ENCODE measurements around the gene PGD. TPM values are rescaled to one million over a fixed set of nuclear protein-coding genes. Genes with fewer than 3 reads are reported as not detected.

Gene PGD
- total and polyA plus RNA-seq, 2 of the 13 experiments (the other 11 are each of a cell fraction or from before 2014, with no cell fraction given) = 64.8 to 210 TPM

DNA sequence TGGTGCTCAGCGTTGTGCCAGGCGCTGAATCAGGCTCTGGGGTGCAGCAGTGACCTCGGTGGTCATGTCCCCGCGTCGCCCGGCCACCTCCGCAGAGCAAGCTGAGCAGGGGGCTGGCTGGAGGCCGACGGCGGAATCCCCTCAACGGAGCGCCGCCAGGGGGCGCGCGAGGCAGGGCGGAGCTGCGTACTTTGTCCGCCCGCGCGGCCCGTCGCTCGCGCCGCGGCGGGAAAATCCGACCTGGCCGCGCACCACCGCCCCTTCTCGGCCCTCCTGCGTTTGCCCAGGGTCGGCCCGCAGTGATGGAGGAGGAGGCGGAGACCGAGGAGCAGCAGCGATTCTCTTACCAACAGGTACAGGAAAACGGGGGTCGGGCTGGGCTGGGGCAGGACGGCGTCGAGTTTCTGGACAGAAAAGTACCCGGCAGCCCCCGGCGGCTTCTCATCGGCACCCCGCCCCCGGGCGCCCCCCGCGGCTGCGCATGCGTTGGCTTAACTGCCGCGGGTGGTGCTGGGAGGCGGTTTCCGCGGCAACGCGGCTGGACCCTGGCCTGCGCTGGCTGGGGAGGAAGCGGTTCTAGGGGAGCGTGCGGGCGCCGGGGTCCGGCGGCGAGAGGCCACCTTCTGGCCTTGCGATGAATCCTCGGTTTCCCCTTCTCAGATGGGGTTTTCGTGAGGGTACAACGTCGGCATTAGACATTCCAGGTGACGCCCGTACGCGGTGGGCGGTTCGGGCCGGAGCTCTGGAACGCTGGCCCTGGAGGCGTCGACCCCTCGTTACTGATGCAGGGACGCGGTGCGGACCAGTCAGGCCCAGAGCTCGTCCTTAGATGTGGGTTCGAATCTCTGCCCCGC lies 31.6 kb downstream of the PGD start, which contains the start of gene CENPS (continued):
- TF ChIP-seq, protein P1, sequence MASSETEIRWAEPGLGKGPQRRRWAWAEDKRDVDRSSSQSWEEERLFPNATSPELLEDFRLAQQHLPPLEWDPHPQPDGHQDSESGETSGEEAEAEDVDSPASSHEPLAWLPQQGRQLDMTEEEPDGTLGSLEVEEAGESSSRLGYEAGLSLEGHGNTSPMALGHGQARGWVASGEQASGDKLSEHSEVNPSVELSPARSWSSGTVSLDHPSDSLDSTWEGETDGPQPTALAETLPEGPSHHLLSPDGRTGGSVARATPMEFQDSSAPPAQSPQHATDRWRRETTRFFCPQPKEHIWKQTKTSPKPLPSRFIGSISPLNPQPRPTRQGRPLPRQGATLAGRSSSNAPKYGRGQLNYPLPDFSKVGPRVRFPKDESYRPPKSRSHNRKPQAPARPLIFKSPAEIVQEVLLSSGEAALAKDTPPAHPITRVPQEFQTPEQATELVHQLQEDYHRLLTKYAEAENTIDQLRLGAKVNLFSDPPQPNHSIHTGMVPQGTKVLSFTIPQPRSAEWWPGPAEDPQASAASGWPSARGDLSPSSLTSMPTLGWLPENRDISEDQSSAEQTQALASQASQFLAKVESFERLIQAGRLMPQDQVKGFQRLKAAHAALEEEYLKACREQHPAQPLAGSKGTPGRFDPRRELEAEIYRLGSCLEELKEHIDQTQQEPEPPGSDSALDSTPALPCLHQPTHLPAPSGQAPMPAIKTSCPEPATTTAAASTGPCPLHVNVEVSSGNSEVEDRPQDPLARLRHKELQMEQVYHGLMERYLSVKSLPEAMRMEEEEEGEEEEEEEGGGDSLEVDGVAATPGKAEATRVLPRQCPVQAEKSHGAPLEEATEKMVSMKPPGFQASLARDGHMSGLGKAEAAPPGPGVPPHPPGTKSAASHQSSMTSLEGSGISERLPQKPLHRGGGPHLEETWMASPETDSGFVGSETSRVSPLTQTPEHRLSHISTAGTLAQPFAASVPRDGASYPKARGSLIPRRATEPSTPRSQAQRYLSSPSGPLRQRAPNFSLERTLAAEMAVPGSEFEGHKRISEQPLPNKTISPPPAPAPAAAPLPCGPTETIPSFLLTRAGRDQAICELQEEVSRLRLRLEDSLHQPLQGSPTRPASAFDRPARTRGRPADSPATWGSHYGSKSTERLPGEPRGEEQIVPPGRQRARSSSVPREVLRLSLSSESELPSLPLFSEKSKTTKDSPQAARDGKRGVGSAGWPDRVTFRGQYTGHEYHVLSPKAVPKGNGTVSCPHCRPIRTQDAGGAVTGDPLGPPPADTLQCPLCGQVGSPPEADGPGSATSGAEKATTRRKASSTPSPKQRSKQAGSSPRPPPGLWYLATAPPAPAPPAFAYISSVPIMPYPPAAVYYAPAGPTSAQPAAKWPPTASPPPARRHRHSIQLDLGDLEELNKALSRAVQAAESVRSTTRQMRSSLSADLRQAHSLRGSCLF (CRISPR knock-in tag; IDR thresholded peaks at IDR 0.05; ENCODE audit: borderline replicate concordance) = no peak
- TF ChIP-seq AHR (CRISPR knock-in tag; IDR thresholded peaks at IDR 0.05) (peak; percentile 78), SP4 (CRISPR knock-in tag; IDR thresholded peaks at IDR 0.05) (peak; percentile 76; the same call in 1 of the 2 replicates), ZNF891 (CRISPR knock-in tag; IDR thresholded peaks at IDR 0.05) (peak; percentile 92), RXRA (CRISPR knock-in tag; IDR thresholded peaks at IDR 0.05) (peak; percentile 50), ZNF446 (CRISPR knock-in tag; IDR thresholded peaks at IDR 0.05) (peak; percentile 67; the same call in 1 of the 2 replicates), ZNF274 (CRISPR knock-in tag; IDR thresholded peaks at IDR 0.05) (peak; percentile 82; the same call in 1 of the 2 replicates), HDAC2 (CRISPR knock-in tag; IDR thresholded peaks at IDR 0.05) (peak; percentile 81), ZSCAN31 (CRISPR knock-in tag; IDR thresholded peaks at IDR 0.05; ENCODE audit: low read depth) (peak; percentile 74; the same call in 1 of the 2 replicates), TEAD2 (CRISPR knock-in tag; IDR thresholded peaks at IDR 0.05) (peak; percentile 46; the same call in 1 of the 2 replicates), ZNF75D (CRISPR knock-in tag; IDR thresholded peaks at IDR 0.05; ENCODE audit: borderline replicate concordance) (no peak), ZFYVE20 (CRISPR knock-in tag; IDR thresholded peaks at IDR 0.05; ENCODE audit: borderline replicate concordance, low read depth) (peak; percentile 95), ZNF292 (CRISPR knock-in tag; IDR thresholded peaks at IDR 0.05; ENCODE audit: borderline replicate concordance, low read depth) (no peak), CREB1 (IDR thresholded peaks at IDR 0.05) (no peak), CREB1 (CRISPR knock-in tag; IDR thresholded peaks at IDR 0.05) (no peak; the same call in 1 of the 2 replicates)
- TF ChIP-seq, protein P2, sequence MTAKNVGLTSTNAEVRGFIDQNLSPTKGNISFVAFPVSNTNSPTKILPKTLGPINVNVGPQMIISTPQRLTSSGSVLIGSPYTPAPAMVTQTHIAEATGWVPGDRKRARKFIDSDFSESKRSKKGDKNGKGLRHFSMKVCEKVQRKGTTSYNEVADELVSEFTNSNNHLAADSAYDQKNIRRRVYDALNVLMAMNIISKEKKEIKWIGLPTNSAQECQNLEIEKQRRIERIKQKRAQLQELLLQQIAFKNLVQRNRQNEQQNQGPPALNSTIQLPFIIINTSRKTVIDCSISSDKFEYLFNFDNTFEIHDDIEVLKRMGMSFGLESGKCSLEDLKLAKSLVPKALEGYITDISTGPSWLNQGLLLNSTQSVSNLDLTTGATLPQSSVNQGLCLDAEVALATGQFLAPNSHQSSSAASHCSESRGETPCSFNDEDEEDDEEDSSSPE (CRISPR knock-in tag; IDR thresholded peaks at IDR 0.05) = peak; percentile 100
- TF ChIP-seq, protein P3, sequence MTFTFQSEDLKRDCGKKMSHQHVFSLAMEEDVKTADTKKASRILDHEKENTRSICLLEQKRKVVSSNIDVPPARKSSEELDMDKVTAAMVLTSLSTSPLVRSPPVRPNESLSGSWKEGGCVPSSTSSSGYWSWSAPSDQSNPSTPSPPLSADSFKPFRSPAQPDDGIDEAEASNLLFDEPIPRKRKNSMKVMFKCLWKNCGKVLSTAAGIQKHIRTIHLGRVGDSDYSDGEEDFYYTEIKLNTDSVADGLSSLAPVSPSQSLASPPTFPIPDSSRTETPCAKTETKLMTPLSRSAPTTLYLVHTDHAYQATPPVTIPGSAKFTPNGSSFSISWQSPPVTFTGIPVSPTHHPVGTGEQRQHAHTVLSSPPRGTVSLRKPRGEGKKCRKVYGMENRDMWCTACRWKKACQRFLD (CRISPR knock-in tag; IDR thresholded peaks at IDR 0.05; ENCODE audit: borderline replicate concordance) = peak; percentile 96
- TF ChIP-seq, protein P4, sequence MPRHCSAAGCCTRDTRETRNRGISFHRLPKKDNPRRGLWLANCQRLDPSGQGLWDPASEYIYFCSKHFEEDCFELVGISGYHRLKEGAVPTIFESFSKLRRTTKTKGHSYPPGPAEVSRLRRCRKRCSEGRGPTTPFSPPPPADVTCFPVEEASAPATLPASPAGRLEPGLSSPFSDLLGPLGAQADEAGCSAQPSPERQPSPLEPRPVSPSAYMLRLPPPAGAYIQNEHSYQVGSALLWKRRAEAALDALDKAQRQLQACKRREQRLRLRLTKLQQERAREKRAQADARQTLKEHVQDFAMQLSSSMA (CRISPR knock-in tag; IDR thresholded peaks at IDR 0.05) = peak; percentile 87; the same call in 1 of the 2 replicates
- TF ChIP-seq, protein P5, sequence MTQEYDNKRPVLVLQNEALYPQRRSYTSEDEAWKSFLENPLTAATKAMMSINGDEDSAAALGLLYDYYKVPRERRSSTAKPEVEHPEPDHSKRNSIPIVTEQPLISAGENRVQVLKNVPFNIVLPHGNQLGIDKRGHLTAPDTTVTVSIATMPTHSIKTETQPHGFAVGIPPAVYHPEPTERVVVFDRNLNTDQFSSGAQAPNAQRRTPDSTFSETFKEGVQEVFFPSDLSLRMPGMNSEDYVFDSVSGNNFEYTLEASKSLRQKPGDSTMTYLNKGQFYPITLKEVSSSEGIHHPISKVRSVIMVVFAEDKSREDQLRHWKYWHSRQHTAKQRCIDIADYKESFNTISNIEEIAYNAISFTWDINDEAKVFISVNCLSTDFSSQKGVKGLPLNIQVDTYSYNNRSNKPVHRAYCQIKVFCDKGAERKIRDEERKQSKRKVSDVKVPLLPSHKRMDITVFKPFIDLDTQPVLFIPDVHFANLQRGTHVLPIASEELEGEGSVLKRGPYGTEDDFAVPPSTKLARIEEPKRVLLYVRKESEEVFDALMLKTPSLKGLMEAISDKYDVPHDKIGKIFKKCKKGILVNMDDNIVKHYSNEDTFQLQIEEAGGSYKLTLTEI (CRISPR knock-in tag; conservative IDR thresholded peaks at IDR 0.05) = peak; percentile 81; the same call in 1 of the 2 replicates
